ENCODE measurements around the gene TTC28.

TTC28 gene

DNA sequence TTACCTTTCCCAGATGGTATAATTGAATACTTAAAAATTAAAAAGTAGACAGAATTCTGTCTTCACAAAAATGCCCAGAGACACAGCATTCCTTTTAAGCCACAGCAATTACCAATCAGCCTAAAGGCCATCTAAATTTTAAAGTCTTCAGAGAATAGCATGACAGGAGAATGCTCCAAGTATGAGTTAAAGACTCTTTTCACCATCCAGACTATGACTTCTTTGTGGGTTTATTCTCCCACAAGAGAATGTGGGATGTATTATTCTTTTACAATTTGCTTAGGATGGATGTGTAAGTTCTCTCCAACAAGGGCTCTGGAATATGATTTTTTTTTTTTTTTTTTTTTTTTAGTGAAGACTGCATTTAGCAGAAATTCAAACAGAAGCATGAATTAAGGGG, 249.9 kb downstream of the TTC28 start:
- H3K27me3 ChIP-seq (ENCODE audit: control insufficient read depth in 1 of 2, insufficient read depth in 2 of 2, low read length in 2 of 2), result no peaks in the 10 kb centered on the region
- H3K4me1 ChIP-seq (ENCODE audit: insufficient read depth, low read length), result no peaks in the 10 kb centered on the region
- H3K4me3 ChIP-seq (ENCODE audit: low read depth in 1 of 2, low read length in 2 of 2), result no peak overlapping the region
- no peak overlapping the region for H3K27ac ChIP-seq (ENCODE audit: low read depth, low read length)
- no peaks in the 10 kb centered on the region for H3K36me3 ChIP-seq (ENCODE audit: insufficient read depth, low read length)
- no peak overlapping the region for H3K9ac ChIP-seq (ENCODE audit: low read length)
- no peaks in the 10 kb centered on the region for H3K9me3 ChIP-seq (ENCODE audit: low read length)

DNA sequence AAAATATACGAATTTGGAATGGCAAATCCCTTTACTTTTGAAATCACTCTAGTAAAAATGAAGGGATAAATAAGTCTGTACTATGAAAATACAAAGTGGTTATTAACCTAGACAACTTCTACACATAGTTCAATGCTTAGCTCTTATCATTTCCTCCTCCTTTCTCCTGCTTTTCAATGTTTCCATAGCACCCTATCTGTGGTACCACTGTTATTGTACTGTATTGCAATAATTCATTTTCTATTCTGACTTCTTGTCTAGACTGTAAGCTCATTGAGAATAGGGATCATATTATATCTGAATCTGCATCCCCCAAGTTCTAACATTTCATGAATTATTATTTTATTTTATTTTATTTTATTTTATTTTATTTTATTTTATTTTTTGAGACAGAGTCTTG, 251.4 kb downstream of the TTC28 start:
- Histone ChIP-seq H3K27me3 (ENCODE audit: control insufficient read depth in 1 of 2, insufficient read depth in 2 of 2, low read length in 2 of 2) (no peaks in the 10 kb centered on the region), H3K36me3 (ENCODE audit: insufficient read depth, low read length) (no peaks in the 10 kb centered on the region), H3K9ac (ENCODE audit: low read length) (no peak overlapping the region)

DNA sequence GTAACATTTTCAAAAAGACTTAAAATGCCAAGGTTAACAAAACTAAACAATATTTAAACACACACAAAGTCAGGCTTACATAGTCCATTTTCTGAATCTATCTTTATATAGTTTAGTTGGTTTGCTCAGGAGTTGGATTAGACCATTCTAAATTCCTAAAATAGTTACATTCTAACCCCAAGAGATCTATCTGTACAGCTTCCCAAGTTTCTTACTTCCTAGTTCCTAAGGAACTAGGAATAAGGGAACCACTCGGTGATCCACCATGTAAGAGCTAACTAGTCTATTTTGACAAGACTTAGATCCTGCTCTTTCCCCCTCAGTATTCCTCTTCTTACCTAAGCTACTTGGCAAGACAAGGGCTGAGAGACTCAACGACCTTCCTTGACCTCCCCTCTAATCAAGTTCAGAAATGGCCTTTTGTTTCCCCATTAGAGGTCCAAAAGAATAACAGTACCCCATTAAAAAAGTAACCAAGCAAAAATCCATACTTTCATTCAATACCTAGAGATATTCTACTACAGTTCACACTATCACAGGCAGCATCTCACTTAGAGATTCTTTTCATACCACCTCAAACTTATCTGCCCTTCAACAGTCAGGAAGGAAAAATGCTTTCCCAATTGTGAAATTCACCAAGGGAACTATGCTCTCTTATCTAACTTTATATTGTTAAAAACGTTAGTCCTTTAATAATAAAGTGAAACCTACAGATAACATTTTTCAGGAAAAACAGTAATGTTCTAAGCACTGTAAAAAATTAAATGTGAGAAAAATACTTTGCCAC, 253.1 kb downstream of the TTC28 start:
- no peak overlapping the region for H3K27ac ChIP-seq (ENCODE audit: low read depth, low read length)
- no peak overlapping the region for H3K4me3 ChIP-seq (ENCODE audit: low read depth in 1 of 2, low read length in 2 of 2)
- no peaks in the 10 kb centered on the region for H3K9me3 ChIP-seq (ENCODE audit: low read length)
- no peaks in the 10 kb centered on the region for H3K4me1 ChIP-seq (ENCODE audit: insufficient read depth, low read length)
- no peak overlapping the region for H3K9ac ChIP-seq (ENCODE audit: low read length)
- no peaks in the 10 kb centered on the region for H3K36me3 ChIP-seq (ENCODE audit: insufficient read depth, low read length)
- H3K27me3 ChIP-seq (ENCODE audit: control insufficient read depth in 1 of 2, insufficient read depth in 2 of 2, low read length in 2 of 2), result no peaks in the 10 kb centered on the region

More for the DNA sequence above, 251.4 kb downstream of the TTC28 start:
- Histone ChIP-seq H3K9me3 (ENCODE audit: low read length) (no peaks in the 10 kb centered on the region), H3K27ac (ENCODE audit: low read depth, low read length) (no peak overlapping the region), H3K4me1 (ENCODE audit: insufficient read depth, low read length) (no peaks in the 10 kb centered on the region), H3K4me3 (ENCODE audit: low read depth in 1 of 2, low read length in 2 of 2) (no peak overlapping the region)

GRCh38 chr22:28425211-28425610, 254.4 kb downstream of the TTC28 start:
- H3K36me3 ChIP-seq (ENCODE audit: insufficient read depth, low read length), result no peaks in the 10 kb centered on the region
- no peaks in the 10 kb centered on the region for H3K4me1 ChIP-seq (ENCODE audit: insufficient read depth, low read length)
- H3K27ac ChIP-seq (ENCODE audit: low read depth, low read length), result no peak overlapping the region
- H3K4me3 ChIP-seq (ENCODE audit: low read depth in 1 of 2, low read length in 2 of 2), result no peak overlapping the region
- H3K9me3 ChIP-seq (ENCODE audit: low read length), result no peaks in the 10 kb centered on the region
- H3K9ac ChIP-seq (ENCODE audit: low read length), result no peak overlapping the region
- no peaks in the 10 kb centered on the region for H3K27me3 ChIP-seq (ENCODE audit: control insufficient read depth in 1 of 2, insufficient read depth in 2 of 2, low read length in 2 of 2)

GRCh38 chr22:28424427-28425080, 255.1 kb downstream of the TTC28 start:
- Histone ChIP-seq H3K27me3 (ENCODE audit: control insufficient read depth in 1 of 2, insufficient read depth in 2 of 2, low read length in 2 of 2) (no peaks in the 10 kb centered on the region), H3K9ac (ENCODE audit: low read length) (no peak overlapping the region), H3K36me3 (ENCODE audit: insufficient read depth, low read length) (no peaks in the 10 kb centered on the region), H3K9me3 (ENCODE audit: low read length) (no peaks in the 10 kb centered on the region), H3K4me3 (ENCODE audit: low read depth in 1 of 2, low read length in 2 of 2) (no peak overlapping the region), H3K27ac (ENCODE audit: low read depth, low read length) (no peak overlapping the region), H3K4me1 (ENCODE audit: insufficient read depth, low read length) (no peaks in the 10 kb centered on the region)

DNA sequence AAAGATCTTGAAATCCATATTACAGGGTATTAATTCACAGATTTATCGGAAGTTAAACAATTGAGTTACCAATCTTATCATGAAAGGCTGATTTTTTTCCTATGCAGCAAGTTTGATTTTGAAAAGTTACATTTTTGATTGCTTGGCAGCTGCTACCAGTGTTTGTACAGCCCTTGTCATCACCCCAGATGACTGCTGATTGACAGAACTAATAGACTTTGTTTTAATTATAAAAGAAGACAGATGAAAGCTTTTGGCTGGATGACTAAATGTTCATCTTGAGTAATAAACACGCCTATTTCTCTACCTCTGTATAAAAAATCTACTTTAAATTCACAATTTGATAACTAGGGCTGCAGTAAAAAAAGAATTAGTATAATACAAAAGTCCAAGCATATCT, 259.7 kb downstream of the TTC28 start:
- Histone ChIP-seq H3K4me3 (ENCODE audit: low read depth in 1 of 2, low read length in 2 of 2) (no peak overlapping the region), H3K36me3 (ENCODE audit: insufficient read depth, low read length) (no peaks in the 10 kb centered on the region), H3K27ac (ENCODE audit: low read depth, low read length) (no peak overlapping the region), H3K9me3 (ENCODE audit: low read length) (no peaks in the 10 kb centered on the region), H3K4me1 (ENCODE audit: insufficient read depth, low read length) (no peaks in the 10 kb centered on the region), H3K9ac (ENCODE audit: low read length) (no peak overlapping the region), H3K27me3 (ENCODE audit: control insufficient read depth in 1 of 2, insufficient read depth in 2 of 2, low read length in 2 of 2) (no peaks in the 10 kb centered on the region)

- peaks cover 11% of the 10 kb centered on the region for H3K4me1 ChIP-seq (ENCODE audit: insufficient read depth, low read length)
- no peak overlapping the region for H3K9ac ChIP-seq (ENCODE audit: low read length)
- H3K9me3 ChIP-seq (ENCODE audit: low read length), result no peaks in the 10 kb centered on the region
- no peaks in the 10 kb centered on the region for H3K36me3 ChIP-seq (ENCODE audit: insufficient read depth, low read length)
- H3K4me3 ChIP-seq (ENCODE audit: low read depth in 1 of 2, low read length in 2 of 2), result no peak overlapping the region
- H3K27me3 ChIP-seq (ENCODE audit: control insufficient read depth in 1 of 2, insufficient read depth in 2 of 2, low read length in 2 of 2), result no peaks in the 10 kb centered on the region
- H3K27ac ChIP-seq (ENCODE audit: low read depth, low read length), result no peak overlapping the region
Observed at GRCh38 chr22:28418008-28418407, 261.6 kb downstream of the TTC28 start.

GRCh38 chr22:28417431-28417830, 262.2 kb downstream of the TTC28 start:
- Histone ChIP-seq H3K36me3 (ENCODE audit: insufficient read depth, low read length) (no peaks in the 10 kb centered on the region), H3K9me3 (ENCODE audit: low read length) (no peaks in the 10 kb centered on the region), H3K4me1 (ENCODE audit: insufficient read depth, low read length) (peaks cover 11% of the 10 kb centered on the region), H3K9ac (ENCODE audit: low read length) (no peak overlapping the region), H3K4me3 (ENCODE audit: low read depth in 1 of 2, low read length in 2 of 2) (no peak overlapping the region), H3K27ac (ENCODE audit: low read depth, low read length) (no peak overlapping the region), H3K27me3 (ENCODE audit: control insufficient read depth in 1 of 2, insufficient read depth in 2 of 2, low read length in 2 of 2) (no peaks in the 10 kb centered on the region)

DNA sequence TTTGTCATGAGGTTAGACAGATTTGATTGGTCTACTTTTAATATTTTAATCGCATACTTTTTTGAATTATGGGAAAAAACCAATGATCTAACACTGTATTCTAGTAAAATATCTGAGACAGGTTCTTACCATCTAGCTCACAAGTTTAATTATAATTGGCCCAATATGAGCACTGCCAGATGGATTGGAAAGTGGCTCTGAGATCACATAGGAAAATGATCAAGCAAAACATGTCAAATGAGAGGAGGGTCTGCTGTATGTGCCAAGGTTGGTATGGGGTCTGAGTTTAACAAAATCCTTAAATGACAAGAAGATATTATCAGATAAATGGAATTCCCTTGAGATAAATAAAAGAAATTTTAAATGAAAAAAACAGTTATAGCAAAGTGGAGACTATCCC, 264.7 kb downstream of the TTC28 start:
- no peak overlapping the region for H3K4me3 ChIP-seq (ENCODE audit: low read depth in 1 of 2, low read length in 2 of 2)
- H3K36me3 ChIP-seq (ENCODE audit: insufficient read depth, low read length), result no peaks in the 10 kb centered on the region
- peaks cover 20% of the 10 kb centered on the region for H3K4me1 ChIP-seq (ENCODE audit: insufficient read depth, low read length)
- no peak overlapping the region for H3K27ac ChIP-seq (ENCODE audit: low read depth, low read length)
- H3K9me3 ChIP-seq (ENCODE audit: low read length), result no peaks in the 10 kb centered on the region
- H3K27me3 ChIP-seq (ENCODE audit: control insufficient read depth in 1 of 2, insufficient read depth in 2 of 2, low read length in 2 of 2), result no peaks in the 10 kb centered on the region
- no peak overlapping the region for H3K9ac ChIP-seq (ENCODE audit: low read length)

DNA sequence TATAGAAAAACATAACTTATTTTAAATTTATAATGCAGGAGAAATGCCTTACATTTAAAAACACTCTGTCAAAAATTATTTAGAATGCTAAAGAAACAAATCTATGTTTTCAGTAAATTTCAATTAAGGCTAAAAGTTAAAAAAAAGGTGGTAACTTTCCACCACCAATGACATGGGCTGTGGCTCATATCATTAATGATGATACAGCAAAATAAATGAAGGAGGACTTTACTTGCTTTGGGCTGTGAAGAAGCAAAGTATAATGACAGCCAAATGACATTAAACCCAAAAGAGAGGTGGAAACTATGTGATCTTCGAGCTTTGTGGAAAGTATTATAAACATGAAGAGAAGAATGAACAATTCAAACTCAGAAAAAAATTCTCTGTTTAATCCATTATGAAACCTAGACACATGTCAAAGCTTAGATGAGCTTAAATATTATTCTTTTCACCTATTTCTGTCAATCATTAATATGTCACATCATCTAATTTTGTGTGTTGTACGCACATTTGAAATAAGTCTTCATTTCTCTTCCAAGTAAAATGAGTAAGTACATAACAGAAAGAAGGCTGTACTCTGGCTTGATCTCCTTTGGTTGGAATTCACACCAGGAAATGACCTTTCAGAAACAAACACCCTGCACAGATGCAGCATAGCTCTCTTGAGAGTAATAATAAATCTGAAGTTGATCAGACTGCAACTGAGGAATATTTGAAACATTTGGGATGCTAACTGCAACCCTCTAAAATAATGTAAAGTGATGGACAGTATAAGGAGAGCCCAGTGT, 265.8 kb downstream of the TTC28 start:
- peaks cover 20% of the 10 kb centered on the region for H3K4me1 ChIP-seq (ENCODE audit: insufficient read depth, low read length)
- no peak overlapping the region for H3K4me3 ChIP-seq (ENCODE audit: low read depth in 1 of 2, low read length in 2 of 2)
- H3K27ac ChIP-seq (ENCODE audit: low read depth, low read length), result no peak overlapping the region
- H3K36me3 ChIP-seq (ENCODE audit: insufficient read depth, low read length), result no peaks in the 10 kb centered on the region
- no peak overlapping the region for H3K9ac ChIP-seq (ENCODE audit: low read length)
- no peaks in the 10 kb centered on the region for H3K9me3 ChIP-seq (ENCODE audit: low read length)
- H3K27me3 ChIP-seq (ENCODE audit: control insufficient read depth in 1 of 2, insufficient read depth in 2 of 2, low read length in 2 of 2), result no peaks in the 10 kb centered on the region

GRCh38 chr22:28412109-28412508, 267.5 kb downstream of the TTC28 start:
- Histone ChIP-seq H3K27me3 (ENCODE audit: control insufficient read depth in 1 of 2, insufficient read depth in 2 of 2, low read length in 2 of 2) (no peaks in the 10 kb centered on the region), H3K4me1 (ENCODE audit: insufficient read depth, low read length) (peaks cover 20% of the 10 kb centered on the region), H3K36me3 (ENCODE audit: insufficient read depth, low read length) (no peaks in the 10 kb centered on the region), H3K4me3 (ENCODE audit: low read depth in 1 of 2, low read length in 2 of 2) (no peak overlapping the region), H3K27ac (ENCODE audit: low read depth, low read length) (no peak overlapping the region), H3K9me3 (ENCODE audit: low read length) (no peaks in the 10 kb centered on the region), H3K9ac (ENCODE audit: low read length) (no peak overlapping the region)

Data from muscle layer of colon (tissue), 2 donors.